Keratinocyte (primary cell): ENCODE results near the gene RALY. TPM values are rescaled to one million over a fixed set of nuclear protein-coding genes. Genes with fewer than 3 reads are reported as not detected.

Experiments used
- DNase-seq: peaks from one replicate; pipeline ENCODE4 v3.0.0-alpha.2; 2011; ENCODE audit warnings: low read depth, missing footprints, low spot score
- FAIRE-seq: peaks from 2 replicates; lab custom pipeline; 2011; peaks lifted over from hg19 to GRCh38; lab: Jason Lieb, UNC
- H2AFZ ChIP-seq: 2 replicates; pipeline ENCODE4 v1.6.0; 2012; ENCODE audit warnings: low read length, control low read depth, inconsistent platforms; ENCODE audit not compliant: control insufficient read depth
- H3K27ac ChIP-seq: 2 replicates; pipeline ENCODE4 v1.5.1; 2011; ENCODE audit warnings: low read length; ENCODE audit not compliant: control insufficient read depth, insufficient read depth
- H3K27me3 ChIP-seq: 3 replicates; pipeline ENCODE4 v1.6.0; 2011; ENCODE audit warnings: low read length; ENCODE audit not compliant: control insufficient read depth, insufficient read depth; ENCODE audit errors: extremely low read depth
- H3K36me3 ChIP-seq, 2 experiments: 2 replicates in 1 of 2; 3 replicates in 1 of 2; pipeline ENCODE4 v1.5.1; 2011; ENCODE audit warnings: low read length in 2 of 2, mild to moderate bottlenecking in 1 of 2; ENCODE audit not compliant: control insufficient read depth in 2 of 2, insufficient read depth in 2 of 2; ENCODE audit errors: extremely low read depth in 1 of 2
- H3K4me1 ChIP-seq: 3 replicates; pipeline ENCODE4 v1.5.1; 2011; ENCODE audit warnings: low read length; ENCODE audit not compliant: control insufficient read depth, insufficient read depth; ENCODE audit errors: extremely low read depth
- H3K4me2 ChIP-seq: 3 replicates; pipeline ENCODE4 v1.6.0; 2011; ENCODE audit warnings: low read depth, low read length; ENCODE audit not compliant: control insufficient read depth, insufficient read depth; ENCODE audit errors: extremely low read depth
- H3K4me3 ChIP-seq, 3 experiments: fragments of 200-600 bp in 1 of 3; sonication (generic) in 1 of 3; 2 replicates in 2 of 3; 3 replicates in 1 of 3; pipeline ENCODE4 v1.5.1; 2011 to 2016; ENCODE audit warnings: low read length in 3 of 3, mild to moderate bottlenecking in 3 of 3, control low read depth in 2 of 3, inconsistent platforms in 1 of 3, low read depth in 1 of 3, mixed read lengths in 1 of 3, mixed run types in 1 of 3, moderate library complexity in 1 of 3; ENCODE audit not compliant: control insufficient read depth in 2 of 3, insufficient read depth in 2 of 3; ENCODE audit errors: extremely low read depth in 1 of 3
- H3K79me2 ChIP-seq: 2 replicates; pipeline ENCODE4 v1.6.0; 2012; ENCODE audit warnings: low read length; ENCODE audit not compliant: control insufficient read depth, insufficient read depth
- H3K9ac ChIP-seq: 3 replicates; pipeline ENCODE4 v1.6.0; 2011; ENCODE audit warnings: low read length; ENCODE audit not compliant: control insufficient read depth, insufficient read depth; ENCODE audit errors: extremely low read depth
- H3K9me1 ChIP-seq: 3 replicates; pipeline ENCODE4 v1.6.0; 2011; ENCODE audit warnings: low read length; ENCODE audit not compliant: control insufficient read depth, insufficient read depth; ENCODE audit errors: extremely low read depth
- H3K9me3 ChIP-seq: 2 replicates; pipeline ENCODE4 v1.5.1; 2012; ENCODE audit warnings: low read depth, low read length; ENCODE audit not compliant: control insufficient read depth
- H4K20me1 ChIP-seq: 3 replicates; pipeline ENCODE4 v1.6.0; 2011; ENCODE audit warnings: low read length; ENCODE audit not compliant: control insufficient read depth, insufficient read depth; ENCODE audit errors: extremely low read depth
- CTCF ChIP-seq, 3 experiments: IDR thresholded peaks in 1 of 3; conservative IDR thresholded peaks in 1 of 3; optimal IDR thresholded peaks in 1 of 3; 2 replicates in 2 of 3; 3 replicates in 1 of 3; pipeline versions ENCODE3 to v1.5.1; 2011; ENCODE audit warnings: low read length in 3 of 3, mild to moderate bottlenecking in 3 of 3, moderate library complexity in 2 of 3, control low read depth in 1 of 3, inconsistent platforms in 1 of 3; ENCODE audit not compliant: insufficient read depth in 2 of 3; ENCODE audit errors: extremely low read depth in 1 of 3
- EZH2 ChIP-seq: IDR thresholded peaks from one replicate; pipeline ENCODE4 v1.6.1; 2012; ENCODE audit warnings: inconsistent platforms, mild to moderate bottlenecking, low read length, moderate library complexity
- dilution Hi-C: fragments of 300-500 bp; cut with MboI; formaldehyde crosslinking; loops from one replicate; pipeline ENCODE4 v1.7.0; 2020; ENCODE audit warnings: low sequenced_read_pairs; ENCODE audit not compliant: extremely low pct_ligation_motif_present
- polyA plus RNA-seq, 5 experiments: library from polyadenylated mRNA; depleted of rRNA in 3 of 5; stranded (reverse) in 3 of 5; stranded (forward) in 1 of 5; unstranded in 1 of 5; fragments of >200 nt; gene quantifications; 1 replicate in 1 of 5; 2 replicates in 3 of 5; 3 replicates in 1 of 5; pipeline versions ENCODE4 v1.2.1 to v1.2.3, GENCODE V29; 2011 to 2012; ENCODE audit warnings: missing spikeins in 2 of 5, low read depth in 1 of 5, low replicate concordance in 1 of 5

RALY gene
- polyA plus RNA-seq, 1 donor (not counting 4 experiments of a cell fraction or from before 2014, with no cell fraction given) = 118 TPM

GRCh38 chr20:34061695-34062094, 68.0 kb downstream of the RALY start:
- no peaks in the 10 kb centered on the region for H3K9me3 ChIP-seq
- H4K20me1 ChIP-seq = peaks cover 6% of the 10 kb centered on the region
- dilution Hi-C loops = loop anchor here (25.0 kb wide), 1 partner anchor 124 kb away; no protein-coding TSS in a partner anchor
- no peak overlapping the region for H3K9ac ChIP-seq
- H3K79me2 ChIP-seq = peaks cover 53% of the 10 kb centered on the region
- H3K4me3 ChIP-seq = no peak overlapping the region
- H3K36me3 ChIP-seq = peaks cover 1 to 6% of the 10 kb centered on the region in 2 experiments
- no peak overlapping the region for H3K4me2 ChIP-seq
- H3K4me1 ChIP-seq = peaks cover 51% of the 10 kb centered on the region
- H3K9me1 ChIP-seq = no peaks in the 10 kb centered on the region
- DNase-seq (no peak), FAIRE-seq (no peak)
- no peaks in the 10 kb centered on the region for H3K27me3 ChIP-seq
- TF ChIP-seq CTCF (optimal IDR thresholded peaks at IDR 0.05 in 1 of 3, IDR thresholded peaks at IDR 0.05 in 1 of 3, conservative IDR thresholded peaks at IDR 0.05 in 1 of 3; ENCODE audit: extremely low read depth in 1 of 3, insufficient read depth in 2 of 3, low read length in 3 of 3) (no peak), EZH2 (no peak)
- no peak overlapping the region for H2AFZ ChIP-seq
- H3K27ac ChIP-seq = no peak overlapping the region

GRCh38 chr20:34062570-34063482, 69.1 kb downstream of the RALY start:
- dilution Hi-C loops = loop anchor here (25.0 kb wide), 1 partner anchor 126 kb away; no protein-coding TSS in a partner anchor
- TF ChIP-seq CTCF (optimal IDR thresholded peaks at IDR 0.05 in 1 of 3, IDR thresholded peaks at IDR 0.05 in 1 of 3, conservative IDR thresholded peaks at IDR 0.05 in 1 of 3; ENCODE audit: extremely low read depth in 1 of 3, insufficient read depth in 2 of 3, low read length in 3 of 3) = no peak
- DNase-seq = peak; percentile 60
- Histone ChIP-seq H3K36me3 (peaks cover 1 to 6% of the 10 kb centered on the region in 2 experiments), H3K9me1 (no peaks in the 10 kb centered on the region), H3K79me2 (peaks cover 50% of the 10 kb centered on the region), H3K27me3 (no peaks in the 10 kb centered on the region), H2AFZ (no peak overlapping the region), H3K4me1 (peaks cover 62% of the 10 kb centered on the region), H4K20me1 (peaks cover 6% of the 10 kb centered on the region), H3K9ac (no peak overlapping the region), H3K27ac (peak overlapping the region; percentile 62), H3K4me2 (peak overlapping the region; percentile 52), H3K9me3 (no peaks in the 10 kb centered on the region), H3K4me3 (peak overlapping the region in 1 of 3 experiments; percentile 3)
- peak; percentile 94 for FAIRE-seq
